ENCODE data around the gene TAF4. TPM values are rescaled to one million over a fixed set of nuclear protein-coding genes. Genes with fewer than 3 reads are reported as not detected.

TAF4 gene
- total RNA-seq, 4 donors from 2014 or later = 12.0 to 19.9 (median 16.2) TPM

- WGBS = 91% methylated on average over 8 of the region's 8 CpGs
- no peak overlapping the region for H3K4me3 ChIP-seq
- H3K27me3 ChIP-seq = no peaks in the 10 kb centered on the region
- intact Hi-C loops (cut with DNase I) = no loop called here
- no peak for DNase-seq (ENCODE audit: extremely low spot score)
- H3K27ac ChIP-seq (replicated peaks in 1 of 4) = no peak overlapping the region
- peaks cover 67 to 98% (median 92%) of the 10 kb centered on the region in 4 donors for H3K36me3 ChIP-seq
- TF ChIP-seq POLR2A (IDR thresholded peaks at IDR 0.05; ENCODE audit: low read depth) = no peak
- H3K9me3 ChIP-seq = peaks cover 0 to 20% (median 17%) of the 10 kb centered on the region in 4 donors
- H3K4me1 ChIP-seq = no peaks in the 10 kb centered on the region
Observed at GRCh38 chr20:61994546-61994945, 71.1 kb downstream of the TAF4 start.

GRCh38 chr20:61993058-61993457, 72.6 kb downstream of the TAF4 start:
- WGBS = 97% methylated on average over 15 of the region's 15 CpGs
- Histone ChIP-seq H3K27me3 (no peaks in the 10 kb centered on the region), H3K36me3 (peaks cover 66 to 95% (median 86%) of the 10 kb centered on the region in 4 donors), H3K4me1 (no peaks in the 10 kb centered on the region), H3K9me3 (peaks cover 0 to 20% (median 17%) of the 10 kb centered on the region in 4 donors), H3K4me3 (no peak overlapping the region), H3K27ac (replicated peaks in 1 of 4) (no peak overlapping the region)
- no peak for DNase-seq (ENCODE audit: extremely low spot score)
- intact Hi-C loops (cut with DNase I) = no loop called here
- TF ChIP-seq CTCF (IDR thresholded peaks at IDR 0.05) (no peak), POLR2A (IDR thresholded peaks at IDR 0.05; ENCODE audit: low read depth) (no peak), EP300 (IDR thresholded peaks at IDR 0.05) (no peak), POLR2AphosphoS5 (IDR thresholded peaks at IDR 0.05) (no peak)

GRCh38 chr20:61991476-61991875, 74.2 kb downstream of the TAF4 start:
- H3K27me3 ChIP-seq = no peaks in the 10 kb centered on the region
- no peak for DNase-seq (ENCODE audit: extremely low spot score)
- peaks cover 0 to 20% (median 17%) of the 10 kb centered on the region in 4 donors for H3K9me3 ChIP-seq
- peaks cover 57 to 95% (median 84%) of the 10 kb centered on the region in 4 donors for H3K36me3 ChIP-seq
- H3K27ac ChIP-seq (replicated peaks in 1 of 4) = no peak overlapping the region
- intact Hi-C loops (cut with DNase I) = no loop called here
- H3K4me1 ChIP-seq = no peaks in the 10 kb centered on the region
- WGBS = 97% methylated on average over 6 of the region's 6 CpGs
- H3K4me3 ChIP-seq = no peak overlapping the region
- no peak for TF ChIP-seq EP300 (IDR thresholded peaks at IDR 0.05)
- no peak for TF ChIP-seq POLR2A (IDR thresholded peaks at IDR 0.05; ENCODE audit: low read depth)
- TF ChIP-seq POLR2AphosphoS5 (IDR thresholded peaks at IDR 0.05) = no peak
- no peak for TF ChIP-seq CTCF (IDR thresholded peaks at IDR 0.05)

GRCh38 chr20:61990484-61990883, 75.2 kb downstream of the TAF4 start:
- Histone ChIP-seq H3K4me3 (no peak overlapping the region), H3K27ac (replicated peaks in 1 of 4) (no peak overlapping the region), H3K36me3 (peaks cover 57 to 91% (median 76%) of the 10 kb centered on the region in 4 donors), H3K27me3 (no peaks in the 10 kb centered on the region), H3K4me1 (no peaks in the 10 kb centered on the region), H3K9me3 (peaks cover 0 to 20% (median 17%) of the 10 kb centered on the region in 4 donors)
- TF ChIP-seq POLR2AphosphoS5 (IDR thresholded peaks at IDR 0.05) = no peak
- no peak for TF ChIP-seq CTCF (IDR thresholded peaks at IDR 0.05)
- TF ChIP-seq POLR2A (IDR thresholded peaks at IDR 0.05; ENCODE audit: low read depth) = no peak
- WGBS = 98% methylated on average over 9 of the region's 11 CpGs
- DNase-seq (ENCODE audit: extremely low spot score) = no peak
- intact Hi-C loops (cut with DNase I) = no loop called here

- intact Hi-C loops (cut with DNase I) = no loop called here
- no peak overlapping the region for H3K4me3 ChIP-seq
- H3K9me3 ChIP-seq = peaks cover 0 to 20% (median 17%) of the 10 kb centered on the region in 4 donors
- H3K36me3 ChIP-seq = peaks cover 54 to 91% (median 70%) of the 10 kb centered on the region in 4 donors
- no peaks in the 10 kb centered on the region for H3K27me3 ChIP-seq
- 84% methylated on average over 14 of the region's 14 CpGs for WGBS
- no peak for DNase-seq (ENCODE audit: extremely low spot score)
- no peaks in the 10 kb centered on the region for H3K4me1 ChIP-seq
- TF ChIP-seq CTCF (IDR thresholded peaks at IDR 0.05) = no peak
- H3K27ac ChIP-seq (replicated peaks in 1 of 4) = no peak overlapping the region
Observed at GRCh38 chr20:61989741-61990140, 75.9 kb downstream of the TAF4 start.
